Mononuclear cell (primary cell): ENCODE measurements around the gene METAP1D. TPM values are rescaled to one million over a fixed set of nuclear protein-coding genes. Genes with fewer than 3 reads are reported as not detected.

Experiments
- H3K27me3 ChIP-seq: 2 replicates; pipeline ENCODE4 v1.6.0; 2011; ENCODE audit warnings: low read length, control low read depth; ENCODE audit not compliant: insufficient read depth
- H3K4me1 ChIP-seq: 2 replicates; pipeline ENCODE4 v1.5.1; 2011; ENCODE audit warnings: mild to moderate bottlenecking, low read length, control low read depth; ENCODE audit not compliant: insufficient read depth
- H3K4me3 ChIP-seq: 2 replicates; pipeline ENCODE4 v1.5.1; 2011; ENCODE audit warnings: mild to moderate bottlenecking, low read length, moderate library complexity
- H3K9me3 ChIP-seq: 2 replicates; pipeline ENCODE4 v1.5.1; 2011; ENCODE audit warnings: low read depth, mild to moderate bottlenecking, control low read depth, low read length
- total RNA-seq: library from RNA; depleted of rRNA; stranded (reverse); fragments of >200 nt; gene quantifications from one replicate; pipeline ENCODE4 v1.2.3, GENCODE V29; 2012

METAP1D gene
- 4.1 TPM for total RNA-seq

GRCh38 chr2:171999604-172000469 is at the start of gene METAP1D:
Gene METAP1D, plus strand, starts transcription at chr2:171999953. Its CDS starts 17 bp downstream, at chr2:171999970.
- no peaks in the 10 kb centered on the region for H3K27me3 ChIP-seq
- H3K9me3 ChIP-seq = no peaks in the 10 kb centered on the region
- H3K4me3 ChIP-seq = peak within 1 kb of the TSS; percentile 74
- H3K4me1 ChIP-seq = peaks cover 14% of the 10 kb centered on the region

GRCh38 chr2:171952276-171952675 is 47.5 kb upstream of the METAP1D start:
- H3K4me1 ChIP-seq = peaks cover 38% of the 10 kb centered on the region
- H3K4me3 ChIP-seq = no peak overlapping the region
- H3K27me3 ChIP-seq = no peaks in the 10 kb centered on the region
- H3K9me3 ChIP-seq = no peaks in the 10 kb centered on the region

GRCh38 chr2:171952748-171953147 is 47.0 kb upstream of the METAP1D start:
- peaks cover 42% of the 10 kb centered on the region for H3K4me1 ChIP-seq
- no peaks in the 10 kb centered on the region for H3K9me3 ChIP-seq
- H3K27me3 ChIP-seq = no peaks in the 10 kb centered on the region
- no peak overlapping the region for H3K4me3 ChIP-seq

GRCh38 chr2:171956135-171956825 is 43.5 kb upstream of the METAP1D start:
- no peak overlapping the region for H3K4me3 ChIP-seq

GRCh38 chr2:171957061-171957460 is 42.7 kb upstream of the METAP1D start:
- Histone ChIP-seq H3K4me1 (peaks cover 68% of the 10 kb centered on the region), H3K9me3 (no peaks in the 10 kb centered on the region), H3K4me3 (no peak overlapping the region), H3K27me3 (no peaks in the 10 kb centered on the region)

More at GRCh38 chr2:171956135-171956825, 43.5 kb upstream of the METAP1D start:
- H3K27me3 ChIP-seq = no peaks in the 10 kb centered on the region
- H3K9me3 ChIP-seq = no peaks in the 10 kb centered on the region
- H3K4me1 ChIP-seq = peaks cover 68% of the 10 kb centered on the region

- Histone ChIP-seq H3K27me3 (no peaks in the 10 kb centered on the region), H3K4me1 (peaks cover 66% of the 10 kb centered on the region), H3K4me3 (no peak overlapping the region), H3K9me3 (no peaks in the 10 kb centered on the region)
Observed at GRCh38 chr2:171958475-171958874, 41.3 kb upstream of the METAP1D start.

GRCh38 chr2:171959998-171960397 is 39.8 kb upstream of the METAP1D start:
- H3K4me3 ChIP-seq = no peak overlapping the region
- H3K27me3 ChIP-seq = no peaks in the 10 kb centered on the region
- H3K9me3 ChIP-seq = no peaks in the 10 kb centered on the region
- peaks cover 51% of the 10 kb centered on the region for H3K4me1 ChIP-seq

GRCh38 chr2:171960570-171960969 is 39.2 kb upstream of the METAP1D start:
- peaks cover 45% of the 10 kb centered on the region for H3K4me1 ChIP-seq
- no peaks in the 10 kb centered on the region for H3K27me3 ChIP-seq
- H3K9me3 ChIP-seq = no peaks in the 10 kb centered on the region

GRCh38 chr2:171963198-171963597 is 36.6 kb upstream of the METAP1D start:
- H3K4me3 ChIP-seq = no peak overlapping the region

More at GRCh38 chr2:171960570-171960969, 39.2 kb upstream of the METAP1D start:
- no peak overlapping the region for H3K4me3 ChIP-seq

GRCh38 chr2:171964308-171964707 is 35.4 kb upstream of the METAP1D start:
- H3K9me3 ChIP-seq = no peaks in the 10 kb centered on the region
- no peak overlapping the region for H3K4me3 ChIP-seq
- no peaks in the 10 kb centered on the region for H3K27me3 ChIP-seq
- H3K4me1 ChIP-seq = peaks cover 14% of the 10 kb centered on the region

More at GRCh38 chr2:171963198-171963597, 36.6 kb upstream of the METAP1D start:
- peaks cover 22% of the 10 kb centered on the region for H3K4me1 ChIP-seq
- no peaks in the 10 kb centered on the region for H3K9me3 ChIP-seq
- no peaks in the 10 kb centered on the region for H3K27me3 ChIP-seq

- Histone ChIP-seq H3K4me3 (no peak overlapping the region), H3K4me1 (peaks cover 6% of the 10 kb centered on the region), H3K9me3 (no peaks in the 10 kb centered on the region), H3K27me3 (no peaks in the 10 kb centered on the region)
Observed at GRCh38 chr2:171965238-171965637, 34.5 kb upstream of the METAP1D start.

GRCh38 chr2:171965661-171966060 is 34.1 kb upstream of the METAP1D start:
- no peaks in the 10 kb centered on the region for H3K9me3 ChIP-seq
- no peaks in the 10 kb centered on the region for H3K27me3 ChIP-seq
- H3K4me1 ChIP-seq = peaks cover 4% of the 10 kb centered on the region
- H3K4me3 ChIP-seq = no peak overlapping the region

- H3K4me1 ChIP-seq = no peaks in the 10 kb centered on the region
- H3K27me3 ChIP-seq = no peaks in the 10 kb centered on the region
- H3K4me3 ChIP-seq = no peak overlapping the region
- no peaks in the 10 kb centered on the region for H3K9me3 ChIP-seq
Observed at GRCh38 chr2:171966235-171966634, 33.5 kb upstream of the METAP1D start.

GRCh38 chr2:171966688-171967087 is 33.1 kb upstream of the METAP1D start:
- Histone ChIP-seq H3K4me1 (no peaks in the 10 kb centered on the region), H3K9me3 (no peaks in the 10 kb centered on the region), H3K27me3 (no peaks in the 10 kb centered on the region), H3K4me3 (no peak overlapping the region)

GRCh38 chr2:171968509-171968908 is 31.2 kb upstream of the METAP1D start:
- Histone ChIP-seq H3K9me3 (no peaks in the 10 kb centered on the region), H3K4me1 (no peaks in the 10 kb centered on the region), H3K27me3 (no peaks in the 10 kb centered on the region), H3K4me3 (no peak overlapping the region)
